ENCODE data around the gene CDH26.
"Not testable (repeated sequence)": the region's sequence is repeated elsewhere in the genome, so short reads cannot be mapped to it uniquely, and the experiment has no call there.

The CDH26 gene

GRCh38 chr20:60013296-60014139 lies 55.3 kb downstream of the CDH26 start:
- no peak for DNase-seq (ENCODE audit: low read depth, low spot score)

DNA sequence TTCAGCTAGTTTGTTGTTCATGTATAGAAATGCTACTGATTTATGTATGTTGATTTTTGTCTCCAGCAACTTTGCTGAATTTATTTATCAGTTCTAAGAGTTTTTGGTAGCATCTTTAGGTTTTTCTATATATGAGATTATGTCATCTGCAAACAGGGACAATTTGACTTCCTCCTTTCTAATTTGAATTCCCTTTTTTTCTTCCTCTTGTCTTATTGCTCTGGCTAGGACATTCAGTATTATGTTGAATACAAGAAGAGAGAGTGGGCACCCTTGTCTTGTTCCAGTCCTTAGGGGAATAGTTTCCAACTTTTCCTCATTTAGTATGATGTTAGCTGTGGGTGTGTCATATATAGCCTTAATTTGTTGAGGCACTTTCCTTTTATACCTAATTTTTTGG lies 58.2 kb downstream of the CDH26 start:
- no peak for DNase-seq (ENCODE audit: low read depth, low spot score)

DNA sequence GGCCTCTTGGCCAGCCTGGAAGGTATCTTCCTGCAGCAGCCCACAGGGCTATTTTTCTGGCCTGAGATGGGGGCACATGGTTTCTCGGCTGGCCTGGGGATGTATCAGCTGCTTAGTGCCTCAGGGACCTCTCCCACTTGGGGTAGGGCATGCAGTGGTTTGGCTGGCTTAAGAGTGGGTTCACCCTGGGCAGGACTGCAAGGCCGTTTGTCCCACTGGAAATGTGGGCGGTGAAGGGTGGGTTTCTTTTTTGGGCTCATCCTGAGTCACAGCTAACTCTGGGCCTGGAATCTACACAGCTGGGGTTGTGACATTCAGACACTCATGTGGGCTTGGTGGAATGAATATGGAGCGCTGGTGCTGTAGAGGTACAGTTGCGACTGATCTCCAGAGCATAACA lies 62.0 kb downstream of the CDH26 start:
- DNase-seq (ENCODE audit: low read depth, low spot score) = no peak

DNA sequence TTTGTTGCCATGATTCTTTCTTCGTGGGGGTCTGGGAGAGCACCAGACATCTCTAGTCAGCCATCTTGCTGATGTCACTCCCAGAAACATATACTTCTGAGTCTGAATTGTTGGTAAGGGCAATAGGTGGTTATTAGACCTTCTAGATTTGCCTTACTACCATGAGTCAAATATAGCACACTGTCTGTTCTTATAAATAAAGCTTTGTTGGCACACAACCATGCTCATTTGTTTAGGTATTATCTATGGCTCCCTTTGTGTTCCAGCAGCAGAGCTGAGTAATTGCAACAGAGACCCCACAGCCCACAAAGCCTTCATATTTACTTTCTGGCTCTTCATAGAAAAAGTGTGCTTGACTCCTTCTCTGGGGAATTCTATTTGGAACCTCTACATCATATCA lies 62.9 kb downstream of the CDH26 start:
- DNase-seq (ENCODE audit: low read depth, low spot score) = no peak

DNA sequence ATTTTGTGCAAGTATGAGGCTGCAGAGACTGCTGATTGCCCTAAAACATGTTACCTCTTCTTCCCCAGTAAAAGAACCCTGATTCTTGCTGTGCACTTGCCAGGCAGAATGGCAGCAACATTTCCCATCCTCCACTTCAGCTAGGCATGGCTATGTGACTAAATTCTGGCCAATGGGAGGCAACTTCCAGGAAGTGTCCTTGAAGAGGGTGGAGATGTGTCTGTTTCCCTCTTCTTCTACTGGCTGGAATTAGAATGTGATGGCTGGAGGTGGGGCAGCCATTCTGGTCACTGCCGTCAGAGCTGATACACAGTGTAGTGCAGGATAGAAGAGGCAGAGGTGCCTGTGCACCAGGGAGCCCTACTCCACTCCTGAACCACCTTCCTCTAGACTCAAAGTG lies 64.6 kb downstream of the CDH26 start:
- DNase-seq (ENCODE audit: low read depth, low spot score) = no peak

GRCh38 chr20:60024245-60024644 lies 66.0 kb downstream of the CDH26 start:
- DNase-seq (ENCODE audit: low read depth, low spot score) = no peak

GRCh38 chr20:60024801-60025200 lies 66.6 kb downstream of the CDH26 start:
- no peak for DNase-seq (ENCODE audit: low read depth, low spot score)

DNA sequence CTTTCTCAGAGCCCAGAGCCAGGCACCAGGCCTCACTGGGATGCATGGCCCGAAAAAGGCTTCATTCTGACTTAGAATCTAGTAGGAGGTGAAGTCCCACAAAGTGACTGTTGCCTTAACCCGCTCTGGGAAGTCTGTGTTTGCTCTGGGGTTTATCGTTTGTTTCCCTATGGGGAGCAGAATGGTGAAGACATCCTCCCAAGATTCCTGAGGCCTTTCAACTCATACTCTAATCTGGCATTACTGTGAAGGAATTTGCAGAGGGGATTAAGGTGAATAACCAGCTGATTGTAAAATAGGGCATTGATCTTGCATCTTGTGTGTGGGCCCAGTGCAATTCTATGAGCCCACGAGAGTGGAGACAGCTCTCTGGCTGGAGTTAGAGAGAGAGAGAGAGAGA lies 67.8 kb downstream of the CDH26 start:
- no peak for DNase-seq (ENCODE audit: low read depth, low spot score)

- no peak for DNase-seq (ENCODE audit: low read depth, low spot score)
These were observed 72.2 kb downstream of the CDH26 start for GRCh38 chr20:60030471-60030870.

- no peak for DNase-seq (ENCODE audit: low read depth, low spot score)
These were observed 72.9 kb downstream of the CDH26 start for GRCh38 chr20:60031107-60031506.

- no peak for DNase-seq (ENCODE audit: low read depth, low spot score)
These were observed 76.2 kb downstream of the CDH26 start for GRCh38 chr20:60034231-60035110.

DNA sequence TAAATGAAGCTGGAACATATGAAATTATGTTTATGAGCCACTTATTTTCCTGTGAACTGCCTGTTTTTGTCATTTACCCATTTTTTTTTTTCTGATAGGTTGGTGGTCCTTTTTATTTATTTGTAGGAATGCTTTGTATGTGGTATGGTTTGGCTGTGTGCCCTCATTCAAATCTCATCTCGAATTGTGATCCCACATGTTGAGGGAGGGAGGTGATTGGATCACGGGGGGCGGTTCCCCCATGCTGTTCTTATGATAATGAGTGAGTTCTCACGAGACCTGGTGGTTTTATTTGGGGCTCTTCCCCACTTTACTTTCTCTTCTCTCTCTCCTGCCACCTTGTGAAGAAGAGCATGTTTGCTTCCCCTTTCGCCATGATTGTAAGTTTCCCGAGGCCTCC lies 77.3 kb downstream of the CDH26 start:
- no peak for DNase-seq (ENCODE audit: low read depth, low spot score)

GRCh38 chr20:60036346-60036745 lies 78.1 kb downstream of the CDH26 start:
- no peak for DNase-seq (ENCODE audit: low read depth, low spot score)

- no peak for DNase-seq (ENCODE audit: low read depth, low spot score)
These were observed 78.7 kb downstream of the CDH26 start for GRCh38 chr20:60036746-60037499.

GRCh38 chr20:60038400-60039008 lies 80.3 kb downstream of the CDH26 start:
- no peak for DNase-seq (ENCODE audit: low read depth, low spot score)

DNA sequence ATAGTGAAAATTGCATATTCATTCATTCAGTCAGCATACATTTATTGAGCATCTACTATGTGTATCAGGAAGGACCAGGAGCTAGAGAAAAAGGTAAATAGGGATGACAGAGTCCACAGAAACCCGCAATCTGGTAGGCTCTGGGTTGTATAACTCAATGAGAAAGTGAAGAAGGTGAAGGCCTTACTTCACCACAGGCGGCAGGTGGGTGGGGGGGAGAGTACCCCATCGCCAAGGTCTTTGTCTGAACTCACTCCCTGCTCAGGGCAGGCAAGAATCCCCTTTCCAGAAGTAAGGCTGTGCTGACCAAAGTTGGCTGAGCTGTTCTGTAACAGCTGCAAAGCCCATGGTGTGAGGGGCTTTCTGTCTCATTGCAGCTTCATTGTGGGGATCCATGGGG lies 81.3 kb downstream of the CDH26 start:
- DNase-seq (ENCODE audit: low read depth, low spot score) = no peak

GRCh38 chr20:60040471-60041162 lies 82.4 kb downstream of the CDH26 start:
- DNase-seq (ENCODE audit: low read depth, low spot score) = no peak

DNA sequence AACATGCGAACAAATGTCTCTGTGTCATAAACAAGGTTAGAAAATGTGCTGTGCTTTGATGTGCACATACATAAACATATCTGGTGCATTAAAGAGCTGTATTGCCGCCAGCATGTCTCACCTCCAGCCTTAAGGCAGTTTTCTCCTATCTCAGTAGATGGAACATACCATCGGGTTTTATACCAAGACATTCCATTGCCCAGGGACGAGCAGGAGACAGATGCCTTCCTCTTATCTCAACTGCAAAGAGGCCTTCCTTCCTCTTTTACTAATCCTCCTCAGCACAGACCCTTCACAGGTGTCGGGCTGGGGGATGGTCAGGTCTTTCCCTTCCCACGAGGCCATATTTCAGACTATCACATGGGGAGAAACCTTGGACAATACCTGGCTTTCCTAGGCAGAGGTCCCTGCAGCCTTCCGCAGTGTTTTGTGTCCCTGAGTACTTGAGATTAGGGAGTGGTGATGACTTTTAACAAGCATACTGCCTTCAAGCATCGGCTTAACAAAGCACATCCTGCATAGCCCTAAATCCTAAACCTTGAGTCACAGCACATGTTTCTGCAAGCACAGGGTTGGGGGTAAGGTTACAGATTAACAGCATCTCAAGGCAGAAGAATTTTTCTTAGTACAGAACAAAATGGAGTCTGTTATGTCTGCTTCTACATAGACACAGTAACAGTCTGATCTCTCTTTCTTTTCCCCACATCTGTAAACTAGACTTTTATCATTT lies 83.4 kb downstream of the CDH26 start:
- not testable (repeated sequence) for DNase-seq (ENCODE audit: low read depth, low spot score)

DNA sequence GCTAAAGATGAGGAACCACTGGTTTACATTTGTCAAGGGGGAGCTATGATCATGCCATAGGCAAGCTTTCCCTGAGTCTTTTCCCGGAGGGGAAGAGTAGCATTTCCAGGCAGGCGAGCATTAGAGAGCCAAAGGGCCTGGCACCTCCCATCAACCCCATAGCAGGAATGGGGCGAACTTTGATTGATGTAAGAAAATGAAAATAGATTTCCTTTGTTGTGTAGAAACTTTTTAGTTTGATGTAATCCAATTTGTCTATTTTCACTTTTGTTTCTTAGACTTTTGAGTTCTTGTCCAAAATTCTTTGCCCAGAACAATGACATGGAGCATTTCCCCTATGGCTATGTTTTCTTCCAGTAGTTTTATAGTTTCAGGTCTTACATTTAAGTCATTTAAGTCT lies 85.2 kb downstream of the CDH26 start:
- DNase-seq (ENCODE audit: low read depth, low spot score) = no peak

GRCh38 chr20:60046011-60046413 lies 87.8 kb downstream of the CDH26 start:
- no peak for DNase-seq (ENCODE audit: low read depth, low spot score)

All from activated CD4-positive, CD25-positive, alpha-beta regulatory T cell treated with anti-CD3 and anti-CD28 coated beads, Interleukin-2, amount 50 U/mL, for 16 hours (primary cell).